ENCODE measurements around the gene LGALS7.
"Not testable (repeated sequence)": the region's sequence is repeated elsewhere in the genome, so short reads cannot be mapped to it uniquely, and the experiment has no call there.

Gene LGALS7

DNA sequence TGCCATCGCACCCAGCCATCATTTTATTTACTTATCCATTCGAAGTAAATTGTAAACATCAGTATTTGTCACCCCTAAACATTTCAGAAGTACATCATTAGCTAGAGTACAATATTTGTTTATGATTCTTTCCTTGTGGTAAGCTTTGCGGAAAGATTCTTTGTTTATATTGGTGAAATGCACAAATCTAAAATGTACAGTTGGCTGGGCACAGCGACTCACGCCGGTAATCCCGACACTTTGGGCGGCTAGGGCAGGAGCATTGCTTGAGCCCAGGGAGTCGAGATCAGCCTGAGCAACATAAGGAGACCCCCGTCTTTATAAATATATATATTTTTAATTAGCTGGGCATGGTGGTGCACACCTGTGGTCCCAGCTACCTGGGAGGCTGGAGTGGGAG is 25.8 kb upstream of the LGALS7 start:
- no peak for DNase-seq

- not testable (repeated sequence) for DNase-seq
Observed at GRCh38 chr19:38797781-38798180, 24.5 kb upstream of the LGALS7 start.

DNA sequence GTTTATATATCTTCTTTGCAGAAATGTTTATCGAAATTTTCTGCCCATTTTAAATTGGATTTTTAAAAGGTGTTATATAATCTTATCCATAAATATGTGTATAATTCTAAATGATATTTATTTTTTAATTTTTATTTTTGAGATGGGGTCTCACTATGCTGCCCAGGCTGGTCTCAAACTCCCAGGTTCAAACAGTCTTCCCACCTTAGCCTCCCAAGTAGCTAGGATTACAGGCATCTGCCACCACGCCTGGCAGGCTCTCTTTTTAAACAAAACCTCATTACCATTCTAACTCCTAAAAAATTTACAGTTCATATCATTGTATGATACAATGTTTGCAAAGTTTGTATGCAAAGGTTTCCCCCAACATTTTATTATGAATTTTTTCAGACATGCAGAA is 22.8 kb upstream of the LGALS7 start:
- no peak for DNase-seq

DNA sequence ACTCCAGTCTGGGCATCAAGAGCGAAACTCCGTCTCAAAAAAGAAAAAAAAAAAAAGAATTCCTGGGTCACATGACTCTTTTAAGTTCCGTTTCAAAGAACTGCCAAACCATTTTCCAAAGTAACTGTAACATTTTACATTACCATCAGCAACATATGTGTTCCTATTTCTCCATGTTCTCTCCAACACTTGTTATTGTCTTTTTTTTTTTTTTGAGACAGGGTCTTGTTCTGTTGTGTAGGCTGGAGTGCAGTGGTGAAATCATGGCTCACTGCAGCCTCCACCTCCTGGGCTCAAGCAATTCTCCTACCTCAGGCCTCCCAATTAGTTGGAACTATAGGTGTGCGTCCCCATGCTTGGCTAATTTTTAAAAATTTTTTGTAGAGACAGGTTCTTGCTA is 22.2 kb upstream of the LGALS7 start:
- DNase-seq: no peak

- DNase-seq: no peak
Observed at GRCh38 chr19:38793671-38794070, 20.4 kb upstream of the LGALS7 start.

GRCh38 chr19:38793177-38793576 is 19.9 kb upstream of the LGALS7 start:
- DNase-seq: no peak

DNA sequence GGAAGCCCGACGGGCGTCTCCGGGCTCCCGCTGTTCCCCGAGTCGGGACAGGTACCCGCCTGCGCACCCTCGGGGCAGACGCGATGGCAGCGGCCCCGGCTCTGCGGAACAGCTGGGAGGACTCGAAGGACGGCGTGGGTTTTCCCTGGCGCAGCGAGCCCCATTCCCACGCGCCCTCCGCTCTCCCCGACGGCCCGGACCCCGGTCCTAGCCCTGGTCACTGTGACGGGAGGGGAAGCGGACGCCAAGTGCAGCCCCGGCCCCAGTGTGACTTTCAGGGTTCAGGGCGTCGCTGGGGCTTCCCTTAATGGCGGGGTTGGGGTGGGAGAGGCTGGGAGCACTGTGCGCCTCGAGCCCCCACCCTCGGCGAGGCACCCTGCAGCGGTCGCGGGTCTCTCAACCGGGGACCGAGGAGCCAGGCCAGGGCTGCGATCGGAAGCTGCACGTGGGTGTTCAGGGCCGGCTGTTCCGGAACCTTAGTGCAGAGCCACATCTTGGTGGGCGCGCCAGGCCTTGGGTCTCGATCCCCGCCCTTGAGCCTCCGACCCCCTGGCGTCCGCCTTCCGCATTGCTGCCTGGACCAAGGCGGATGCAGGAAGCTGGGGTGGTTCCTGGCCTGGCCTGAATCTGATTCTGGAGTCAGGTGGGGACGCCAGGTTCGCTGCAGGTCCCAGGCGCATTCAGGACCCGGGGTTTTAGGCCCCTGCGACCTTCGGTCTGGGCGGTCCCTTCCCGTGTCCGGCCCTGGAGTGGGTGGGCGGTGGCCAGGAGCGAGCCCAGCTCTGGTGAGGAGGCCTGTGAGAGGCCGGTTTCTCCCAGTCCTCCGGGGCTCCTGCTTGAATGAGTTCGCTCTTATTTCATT is 19.2 kb upstream of the LGALS7 start:
- DNase-seq: no peak

DNA sequence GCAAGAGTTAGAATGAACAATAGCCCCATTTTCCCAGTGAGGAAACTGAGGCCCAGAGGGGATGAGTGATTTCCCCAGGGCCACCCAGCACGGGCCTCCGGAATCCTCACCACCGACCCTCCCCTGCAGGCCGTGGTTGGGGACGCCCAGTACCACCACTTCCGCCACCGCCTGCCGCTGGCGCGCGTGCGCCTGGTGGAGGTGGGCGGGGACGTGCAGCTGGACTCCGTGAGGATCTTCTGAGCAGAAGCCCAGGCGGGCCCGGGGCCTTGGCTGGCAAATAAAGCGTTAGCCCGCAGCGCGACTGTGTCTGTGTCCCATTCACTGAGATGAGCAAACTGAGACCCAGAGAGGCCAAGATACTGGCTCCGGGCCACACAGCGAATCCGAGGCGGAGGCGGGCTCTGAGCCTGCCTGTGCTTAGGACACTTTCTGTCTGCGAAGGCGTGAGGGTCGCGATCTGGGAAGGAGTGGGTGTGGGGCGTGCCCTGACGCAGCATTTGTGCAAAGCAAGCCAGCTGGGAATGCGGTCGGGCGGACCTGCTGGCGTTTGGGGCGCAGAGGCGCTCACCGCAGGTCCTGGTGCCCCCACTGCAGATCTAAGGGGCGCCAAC is 18.2 kb upstream of the LGALS7 start:
- not testable (repeated sequence) for DNase-seq

DNA sequence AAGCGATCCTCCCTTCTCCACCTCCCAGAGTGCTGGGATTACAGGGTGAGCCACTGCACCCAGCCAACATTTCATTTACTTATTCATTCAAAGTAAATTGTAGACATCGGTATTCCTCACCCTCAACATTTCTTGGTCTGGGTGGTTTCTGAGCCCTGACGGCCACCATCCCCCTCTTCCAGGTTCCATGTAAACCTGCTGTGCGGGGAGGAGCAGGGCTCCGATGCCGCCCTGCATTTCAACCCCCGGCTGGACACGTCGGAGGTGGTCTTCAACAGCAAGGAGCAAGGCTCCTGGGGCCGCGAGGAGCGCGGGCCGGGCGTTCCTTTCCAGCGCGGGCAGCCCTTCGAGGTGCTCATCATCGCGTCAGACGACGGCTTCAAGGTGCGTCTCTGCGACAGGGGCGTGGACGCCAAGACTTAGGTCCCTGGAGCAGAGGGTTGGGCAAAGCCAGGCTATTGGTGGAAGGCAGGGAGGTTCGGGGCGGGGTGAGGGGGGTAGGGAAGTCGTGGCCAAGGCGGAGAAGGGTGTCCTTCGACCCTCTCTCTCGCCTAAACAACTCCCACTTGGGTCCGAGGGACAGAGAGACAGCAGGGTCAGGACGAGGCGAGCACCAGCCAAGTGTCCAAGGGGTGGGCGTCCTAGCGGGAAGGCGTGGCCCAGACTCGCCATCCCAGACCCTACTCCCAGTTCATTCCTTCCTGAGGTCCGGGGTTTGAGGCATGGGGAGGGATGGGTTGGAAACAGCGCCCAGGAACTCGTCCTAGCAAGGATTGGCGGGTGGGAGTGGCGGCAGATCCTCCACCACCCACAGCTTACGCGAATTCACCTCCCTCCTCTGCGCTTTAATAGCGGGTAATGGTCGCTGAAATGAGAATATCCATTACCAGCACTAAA is 17.4 kb upstream of the LGALS7 start:
- DNase-seq: not testable (repeated sequence)

DNA sequence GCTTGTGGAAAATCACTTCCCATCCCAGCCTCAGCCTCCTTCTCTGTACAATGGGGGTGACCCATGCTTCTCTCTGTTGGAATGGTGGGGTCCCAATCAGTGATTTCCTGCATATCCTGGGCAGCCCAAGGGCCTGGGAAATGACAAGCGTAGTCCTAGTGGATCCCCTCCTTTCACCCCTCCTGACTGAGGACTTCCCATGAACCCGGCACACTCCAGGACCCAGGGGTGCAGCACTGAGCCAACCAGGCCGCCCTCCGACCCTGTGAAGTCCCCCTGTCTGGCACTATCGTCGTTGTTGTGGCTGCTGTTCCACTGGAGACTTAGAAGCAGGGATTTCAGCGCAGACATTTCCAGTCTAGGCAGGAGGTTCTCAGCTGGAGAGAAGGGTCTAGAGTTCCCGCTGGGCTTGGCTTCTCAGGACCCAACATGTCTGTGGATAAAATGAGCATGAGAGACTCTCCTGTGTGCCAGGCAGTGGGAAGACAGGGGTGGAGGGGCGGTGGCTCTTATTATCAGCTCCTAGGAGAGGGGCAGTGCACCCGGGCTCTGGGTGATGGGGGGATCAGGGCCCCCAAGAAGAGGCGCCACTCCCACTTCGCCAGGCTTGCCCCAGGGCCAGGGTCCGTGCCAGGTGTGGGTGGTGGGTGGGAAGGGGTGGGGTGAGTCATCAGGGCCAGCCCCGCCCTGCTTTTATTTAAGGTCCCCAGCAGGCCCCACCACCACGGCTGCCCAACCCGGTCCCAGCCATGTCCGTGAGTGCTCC is 15.3 kb upstream of the LGALS7 start, which contains the start of gene LGALS7B:
Gene LGALS7B (plus strand): TSS at position 723 of the 766 bp plus-strand sequence. CDS start 27 bp downstream, at position 750.
- DNase-seq: no peak

DNA sequence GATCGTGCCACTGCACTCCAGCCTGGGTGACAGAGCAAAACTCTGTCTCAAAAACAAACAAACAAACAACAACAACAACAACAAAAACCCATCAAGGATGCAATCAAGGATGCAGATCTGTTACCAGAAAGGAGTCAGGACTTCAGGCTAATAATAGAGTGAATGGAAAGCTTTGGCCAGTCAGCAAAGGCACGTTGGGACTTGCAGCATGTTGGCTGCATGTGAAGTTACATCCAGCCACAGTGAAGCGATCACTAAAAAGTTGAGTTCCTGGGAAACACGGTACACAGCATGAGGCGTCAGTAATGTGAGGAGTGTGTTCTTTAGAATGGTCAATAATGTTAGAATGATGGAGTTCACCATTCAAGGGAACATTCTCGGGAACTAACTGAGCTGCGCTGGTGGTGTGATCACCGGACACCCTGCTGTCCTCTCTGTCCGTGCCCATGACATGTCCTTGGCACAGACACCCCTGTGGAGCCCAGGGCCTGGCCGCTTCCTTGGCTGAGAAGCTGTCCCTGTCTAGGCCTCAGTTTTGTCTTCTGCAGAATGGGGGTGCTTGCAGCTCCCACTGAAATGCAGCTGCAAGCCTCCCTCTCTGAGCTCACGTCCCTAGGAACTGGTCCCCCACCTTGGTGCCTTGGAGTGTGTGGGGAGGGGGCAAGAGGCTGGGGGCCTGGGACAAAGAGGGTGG is 13.4 kb upstream of the LGALS7 start:
- no peak for DNase-seq

DNA sequence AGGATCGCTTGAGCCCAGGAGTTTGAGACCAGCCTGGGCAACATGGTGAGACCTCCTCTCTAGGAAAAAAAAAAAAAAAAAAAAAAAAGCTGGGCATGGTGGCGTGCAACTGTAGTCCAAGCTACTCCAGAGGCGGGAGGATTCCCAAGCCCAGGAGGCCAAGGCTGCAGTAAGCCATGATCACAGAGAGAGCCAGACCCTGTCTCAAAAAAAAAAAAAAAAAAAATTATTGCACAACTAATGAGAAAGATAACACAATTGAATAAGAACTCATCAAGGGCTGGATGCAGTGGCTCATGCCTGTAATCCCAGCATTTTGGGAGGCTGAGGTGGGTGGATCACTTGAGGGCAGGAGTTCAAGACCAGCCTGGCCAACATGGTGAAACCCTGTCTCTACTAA is 12.7 kb upstream of the LGALS7 start:
- DNase-seq: not testable (repeated sequence)

- no peak for DNase-seq
Observed at GRCh38 chr19:38785187-38785699, 11.9 kb upstream of the LGALS7 start.

- DNase-seq: no peak
Observed at GRCh38 chr19:38784224-38784623, 10.9 kb upstream of the LGALS7 start.

DNA sequence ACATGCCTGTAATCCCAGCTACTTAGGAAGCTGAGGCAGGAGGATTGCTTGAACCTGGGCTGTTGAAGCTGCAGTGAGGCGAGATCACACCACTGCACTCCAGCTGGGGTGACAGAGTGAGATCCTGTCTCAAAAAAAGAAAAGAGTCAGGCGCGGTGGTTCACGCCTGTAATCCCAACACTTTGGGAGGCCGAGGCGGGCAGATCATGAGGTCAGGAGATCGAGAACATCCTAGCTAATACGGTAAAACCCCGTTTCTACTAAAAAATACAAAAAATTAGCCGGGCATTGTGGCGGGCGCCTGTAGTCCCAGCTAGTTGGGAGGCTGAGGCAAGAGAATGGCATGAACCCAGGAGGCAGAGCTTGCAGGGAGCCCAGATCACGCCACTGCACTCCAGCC is 8.9 kb upstream of the LGALS7 start:
- DNase-seq: not testable (repeated sequence)

DNA sequence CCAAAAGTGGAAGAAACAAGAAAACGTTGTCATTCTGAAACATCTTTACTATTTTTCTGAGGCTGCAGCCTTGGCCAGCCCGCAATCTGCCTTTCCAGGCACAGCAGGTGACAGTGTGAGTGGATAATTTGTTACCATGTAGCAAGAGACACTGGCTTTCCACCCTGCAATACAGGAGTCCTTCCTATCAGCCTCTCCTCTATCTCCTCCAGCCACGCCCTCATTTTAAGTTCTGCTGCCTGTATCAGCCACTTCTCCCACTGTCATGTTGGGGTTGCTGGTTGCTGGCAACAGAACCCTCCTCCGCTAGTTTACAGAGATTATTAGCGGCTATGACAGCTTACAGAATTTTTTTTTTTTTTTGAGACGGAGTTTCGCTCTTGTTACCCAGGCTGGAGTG is 7.7 kb upstream of the LGALS7 start:
- DNase-seq: no peak

DNA sequence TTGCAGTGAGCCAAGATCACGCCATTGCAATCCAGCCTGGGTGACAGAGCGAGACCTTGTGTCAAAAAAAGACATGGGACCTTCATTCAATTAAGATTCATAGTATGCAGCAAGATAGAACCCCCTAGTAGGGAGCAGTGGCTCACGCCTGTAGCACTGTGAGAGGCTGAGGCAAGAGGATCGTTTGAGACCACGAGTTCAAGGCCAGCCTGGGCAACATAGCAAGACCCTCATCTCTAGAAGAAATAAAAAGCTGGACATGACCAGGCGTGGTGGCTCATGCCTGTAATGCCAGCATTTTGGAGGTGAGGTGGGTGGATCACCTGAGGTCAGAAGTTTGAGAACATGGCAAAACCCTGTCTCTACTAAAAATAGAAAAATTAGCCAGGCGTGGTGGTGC is 7.1 kb upstream of the LGALS7 start:
- no peak for DNase-seq

DNA sequence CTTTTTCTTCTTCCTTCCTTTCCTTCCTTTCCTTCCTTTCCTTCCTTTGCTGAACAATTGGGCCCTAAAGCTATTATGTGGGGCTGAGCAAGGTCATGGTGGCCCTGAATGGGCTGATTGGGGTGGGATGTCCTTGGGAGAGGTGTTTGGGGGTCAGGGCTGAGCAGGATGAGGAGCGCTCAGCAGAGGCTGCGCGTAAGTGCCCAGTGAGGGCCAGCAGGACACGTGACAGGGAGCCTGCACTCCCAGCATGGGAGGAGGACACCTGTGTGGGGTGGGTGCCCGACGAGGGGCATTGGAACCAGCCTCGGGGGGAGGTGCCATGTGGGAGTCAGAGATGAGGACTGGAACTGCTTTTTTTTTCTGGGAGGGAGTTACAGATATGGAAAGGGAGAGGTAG is 5.4 kb upstream of the LGALS7 start:
- DNase-seq: no peak

GRCh38 chr19:38774181-38774950 is 1.0 kb upstream of the LGALS7 start:
- no peak for DNase-seq

DNA sequence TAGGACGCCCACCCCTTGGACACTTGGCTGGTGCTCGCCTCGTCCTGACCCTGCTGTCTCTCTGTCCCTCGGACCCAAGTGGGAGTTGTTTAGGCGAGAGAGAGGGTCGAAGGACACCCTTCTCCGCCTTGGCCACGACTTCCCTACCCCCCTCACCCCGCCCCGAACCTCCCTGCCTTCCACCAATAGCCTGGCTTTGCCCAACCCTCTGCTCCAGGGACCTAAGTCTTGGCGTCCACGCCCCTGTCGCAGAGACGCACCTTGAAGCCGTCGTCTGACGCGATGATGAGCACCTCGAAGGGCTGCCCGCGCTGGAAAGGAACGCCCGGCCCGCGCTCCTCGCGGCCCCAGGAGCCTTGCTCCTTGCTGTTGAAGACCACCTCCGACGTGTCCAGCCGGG is 1.7 kb downstream of the LGALS7 start:
- DNase-seq: not testable (repeated sequence)

DNA sequence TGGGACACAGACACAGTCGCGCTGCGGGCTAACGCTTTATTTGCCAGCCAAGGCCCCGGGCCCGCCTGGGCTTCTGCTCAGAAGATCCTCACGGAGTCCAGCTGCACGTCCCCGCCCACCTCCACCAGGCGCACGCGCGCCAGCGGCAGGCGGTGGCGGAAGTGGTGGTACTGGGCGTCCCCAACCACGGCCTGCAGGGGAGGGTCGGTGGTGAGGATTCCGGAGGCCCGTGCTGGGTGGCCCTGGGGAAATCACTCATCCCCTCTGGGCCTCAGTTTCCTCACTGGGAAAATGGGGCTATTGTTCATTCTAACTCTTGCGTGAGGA is 2.4 kb downstream of the LGALS7 start:
- not testable (repeated sequence) for DNase-seq
